OCI-LY1 (cell line): Measurements from ENCODE around the gene DNAJC15.

Experiments
- CTCF ChIP-seq: fragments of 200-600 bp; sonication (generic), shearing (Covaris generic); IDR thresholded peaks from 2 replicates; pipeline ENCODE4 v1.5.1; 2017; ENCODE audit warnings: mild to moderate bottlenecking, antibody characterized with exemption, low read length, moderate library complexity, mixed read lengths
- EZH2 ChIP-seq: fragments of 200-600 bp; sonication (generic), shearing (Covaris generic); IDR thresholded peaks from 2 replicates; pipeline ENCODE4 v1.8.0; 2017; ENCODE audit warnings: borderline replicate concordance, mixed run types, mild to moderate bottlenecking, antibody characterized with exemption, low read length, moderate library complexity, mixed read lengths

GRCh38 chr13:43127827-43128226, 104.4 kb downstream of the DNAJC15 start:
- TF ChIP-seq EZH2: no peak
- TF ChIP-seq CTCF: no peak
